Measurements from ENCODE around the gene MPP4.

MPP4 gene

GRCh38 chr2:201607568-201607967 lies 90.9 kb downstream of the MPP4 start:
- H3K9ac ChIP-seq (ENCODE audit: low read length) = no peak overlapping the region
- no peak overlapping the region for H3K27ac ChIP-seq (ENCODE audit: low read depth, low read length)
- no peaks in the 10 kb centered on the region for H3K79me2 ChIP-seq (ENCODE audit: insufficient read depth, low read length)

GRCh38 chr2:201600906-201601305 lies 97.5 kb downstream of the MPP4 start:
- H3K9me2 ChIP-seq (replicated peaks; ENCODE audit: insufficient read depth, low read length) = no peaks in the 10 kb centered on the region
- no peak overlapping the region for H2AFZ ChIP-seq (ENCODE audit: low read depth, low read length, severe bottlenecking)
- no peaks in the 10 kb centered on the region for H3K36me3 ChIP-seq (ENCODE audit: low read length)
- no peaks in the 10 kb centered on the region for H3K27me3 ChIP-seq (ENCODE audit: low read length)
- no peaks in the 10 kb centered on the region for H3K9me3 ChIP-seq (ENCODE audit: insufficient read depth, low read length)
- no peaks in the 10 kb centered on the region for H3F3A ChIP-seq (ENCODE audit: insufficient read depth)
- H3K4me2 ChIP-seq (ENCODE audit: low read depth, low read length, poor library complexity, severe bottlenecking) = no peak overlapping the region
- H3K27ac ChIP-seq (ENCODE audit: low read depth, low read length) = no peak overlapping the region
- no peak for TF ChIP-seq EZH2phosphoT487 (conservative IDR thresholded peaks at IDR 0.05; ENCODE audit: low read length)
- TF ChIP-seq CTCF (IDR thresholded peaks at IDR 0.05; ENCODE audit: insufficient read depth, low read length, poor library complexity, severe bottlenecking) = no peak
- H4K20me1 ChIP-seq (ENCODE audit: low read depth, low read length) = no peaks in the 10 kb centered on the region
- H3K79me2 ChIP-seq (ENCODE audit: insufficient read depth, low read length) = no peaks in the 10 kb centered on the region
- no peak overlapping the region for H3K9ac ChIP-seq (ENCODE audit: low read length)
- no peak overlapping the region for H3K4me3 ChIP-seq (ENCODE audit: insufficient read depth, low read length, poor library complexity, severe bottlenecking)

More at GRCh38 chr2:201607568-201607967, 90.9 kb downstream of the MPP4 start:
- Histone ChIP-seq H3K36me3 (ENCODE audit: low read length) (no peaks in the 10 kb centered on the region), H3K9me2 (replicated peaks; ENCODE audit: insufficient read depth, low read length) (no peaks in the 10 kb centered on the region), H3K4me2 (ENCODE audit: low read depth, low read length, poor library complexity, severe bottlenecking) (no peak overlapping the region), H2AFZ (ENCODE audit: low read depth, low read length, severe bottlenecking) (no peak overlapping the region), H3K9me3 (ENCODE audit: insufficient read depth, low read length) (no peaks in the 10 kb centered on the region), H3K27me3 (ENCODE audit: low read length) (no peaks in the 10 kb centered on the region), H3K4me3 (ENCODE audit: insufficient read depth, low read length, poor library complexity, severe bottlenecking) (no peak overlapping the region), H4K20me1 (ENCODE audit: low read depth, low read length) (no peaks in the 10 kb centered on the region), H3F3A (ENCODE audit: insufficient read depth) (no peaks in the 10 kb centered on the region)
- no peak for TF ChIP-seq EZH2phosphoT487 (conservative IDR thresholded peaks at IDR 0.05; ENCODE audit: low read length)
- no peak for TF ChIP-seq CTCF (IDR thresholded peaks at IDR 0.05; ENCODE audit: insufficient read depth, low read length, poor library complexity, severe bottlenecking)

GRCh38 chr2:201597397-201597796 lies 101.0 kb downstream of the MPP4 start:
- Histone ChIP-seq H4K20me1 (ENCODE audit: low read depth, low read length) (no peaks in the 10 kb centered on the region), H3K9me3 (ENCODE audit: insufficient read depth, low read length) (no peaks in the 10 kb centered on the region), H3K27ac (ENCODE audit: low read depth, low read length) (no peak overlapping the region), H3K9ac (ENCODE audit: low read length) (no peak overlapping the region), H3K9me2 (replicated peaks; ENCODE audit: insufficient read depth, low read length) (no peaks in the 10 kb centered on the region), H3K4me3 (ENCODE audit: insufficient read depth, low read length, poor library complexity, severe bottlenecking) (no peak overlapping the region), H3K27me3 (ENCODE audit: low read length) (no peaks in the 10 kb centered on the region), H3K4me2 (ENCODE audit: low read depth, low read length, poor library complexity, severe bottlenecking) (no peak overlapping the region), H3F3A (ENCODE audit: insufficient read depth) (no peaks in the 10 kb centered on the region), H3K36me3 (ENCODE audit: low read length) (no peaks in the 10 kb centered on the region), H3K79me2 (ENCODE audit: insufficient read depth, low read length) (no peaks in the 10 kb centered on the region), H2AFZ (ENCODE audit: low read depth, low read length, severe bottlenecking) (no peak overlapping the region)
- TF ChIP-seq CTCF (IDR thresholded peaks at IDR 0.05; ENCODE audit: insufficient read depth, low read length, poor library complexity, severe bottlenecking) = no peak
